CD1c-positive myeloid dendritic cell (primary cell): ENCODE results near the gene FXYD5.
"Not testable (repeated sequence)": the region's sequence is repeated elsewhere in the genome, so short reads cannot be mapped to it uniquely, and the experiment has no call there.

Experiments used
- DNase-seq: peaks from one replicate; pipeline ENCODE4 v3.0.0-alpha.2; 2016; ENCODE audit errors: extremely low spot score

FXYD5 gene

GRCh38 chr19:35177377-35178274, 23.1 kb downstream of the FXYD5 start:
- DNase-seq, result no peak

GRCh38 chr19:35178701-35179100, 24.2 kb downstream of the FXYD5 start:
- peak; percentile 4 for DNase-seq

DNA sequence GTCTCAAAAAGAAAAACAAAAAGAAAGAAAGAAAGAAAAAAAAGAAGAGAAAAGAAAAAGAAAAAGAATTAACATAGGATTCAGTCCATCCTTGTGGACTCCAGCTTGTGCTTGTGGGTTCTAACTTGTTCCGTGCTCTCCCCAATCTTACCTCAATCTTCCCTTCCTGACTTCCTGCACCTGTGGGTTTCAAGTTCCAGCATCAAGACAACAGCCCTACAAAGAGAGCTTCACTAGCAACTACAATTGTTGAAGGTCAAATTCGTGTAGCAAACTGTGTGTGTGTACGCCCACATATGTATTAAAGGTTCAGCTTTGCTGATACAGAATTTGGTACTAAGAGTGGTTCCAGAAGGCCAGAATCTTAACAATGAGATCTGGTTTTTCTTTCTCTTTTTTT, 25.3 kb downstream of the FXYD5 start:
- no peak for DNase-seq

- DNase-seq, result no peak
Observed at GRCh38 chr19:35181387-35181786, 26.9 kb downstream of the FXYD5 start.

- no peak for DNase-seq
Observed at GRCh38 chr19:35184267-35184666, 29.7 kb downstream of the FXYD5 start.

- no peak for DNase-seq
Observed at GRCh38 chr19:35184884-35185283, 30.3 kb downstream of the FXYD5 start.

DNA sequence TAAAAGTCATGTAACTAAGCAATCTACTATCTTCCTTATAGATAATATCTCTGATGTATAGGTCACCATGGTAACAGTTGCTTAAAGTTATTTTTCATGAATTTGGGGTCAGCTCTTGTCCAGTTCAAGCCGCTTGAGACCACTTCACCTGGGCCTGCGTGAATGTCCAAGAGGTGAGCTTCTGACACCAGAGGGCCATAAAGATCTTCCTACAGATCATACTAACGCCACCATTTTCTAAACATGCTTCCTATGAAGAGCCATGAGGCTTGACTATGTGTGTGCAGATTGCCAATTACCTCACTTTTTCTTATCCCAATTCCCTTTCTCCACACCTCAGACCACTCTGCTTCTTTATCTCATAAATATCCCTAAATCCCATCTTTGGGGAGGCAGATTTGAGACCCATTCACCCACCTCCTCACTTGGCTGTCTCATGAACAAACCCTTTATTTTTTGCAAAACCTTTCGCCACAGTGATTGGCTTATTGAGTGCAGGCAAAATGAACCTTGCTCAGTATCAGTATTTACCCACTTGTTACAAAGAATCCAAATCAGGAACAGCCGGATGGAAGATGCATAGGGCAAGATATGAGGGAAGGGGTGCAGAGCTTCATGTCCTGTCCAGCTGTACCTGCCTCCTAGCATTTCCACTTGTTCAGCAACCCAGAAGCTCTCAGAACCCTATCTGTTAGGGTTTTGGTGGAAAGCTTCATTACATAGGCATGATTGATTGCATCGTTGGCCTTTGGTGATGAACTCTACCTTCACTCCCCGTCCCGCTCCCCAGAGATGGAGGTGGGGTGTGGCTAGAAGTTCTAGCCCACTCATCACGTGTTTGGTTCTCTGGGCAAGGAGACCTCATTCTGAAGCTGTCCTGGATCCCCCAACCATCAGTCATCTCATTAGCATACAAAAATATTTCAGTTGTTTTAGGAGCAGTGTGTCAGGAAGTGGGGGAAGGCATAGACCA, 39.8 kb downstream of the FXYD5 start:
- DNase-seq, result no peak

DNA sequence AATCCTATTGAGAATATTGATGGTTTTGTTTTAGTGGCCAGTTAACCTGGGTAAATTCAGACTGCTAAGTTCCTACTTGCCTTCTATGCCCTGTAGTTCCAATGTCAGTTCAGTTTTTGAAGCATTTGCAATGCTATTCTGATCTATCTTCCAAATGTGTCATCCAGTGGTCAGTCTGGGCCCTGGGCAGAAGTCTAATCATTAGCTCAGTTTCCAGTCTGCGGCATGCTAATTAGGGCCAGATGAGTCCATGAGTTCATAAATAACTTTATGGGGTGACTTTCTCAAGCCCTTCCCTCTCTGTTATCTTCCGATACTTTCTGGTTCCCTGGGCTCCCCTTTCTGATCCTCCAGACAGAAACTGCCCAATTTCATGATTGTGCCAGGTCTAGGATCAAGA, 41.3 kb downstream of the FXYD5 start:
- DNase-seq, result no peak

- DNase-seq, result not testable (repeated sequence)
Observed at GRCh38 chr19:35196861-35197260, 42.3 kb downstream of the FXYD5 start.

- DNase-seq, result no peak
Observed at GRCh38 chr19:35199481-35199880, 44.9 kb downstream of the FXYD5 start.

- no peak for DNase-seq
Observed at GRCh38 chr19:35202722-35203688, 48.5 kb downstream of the FXYD5 start.

- peak; percentile 90 for DNase-seq
Observed at GRCh38 chr19:35204799-35205732, 50.5 kb downstream of the FXYD5 start.

DNA sequence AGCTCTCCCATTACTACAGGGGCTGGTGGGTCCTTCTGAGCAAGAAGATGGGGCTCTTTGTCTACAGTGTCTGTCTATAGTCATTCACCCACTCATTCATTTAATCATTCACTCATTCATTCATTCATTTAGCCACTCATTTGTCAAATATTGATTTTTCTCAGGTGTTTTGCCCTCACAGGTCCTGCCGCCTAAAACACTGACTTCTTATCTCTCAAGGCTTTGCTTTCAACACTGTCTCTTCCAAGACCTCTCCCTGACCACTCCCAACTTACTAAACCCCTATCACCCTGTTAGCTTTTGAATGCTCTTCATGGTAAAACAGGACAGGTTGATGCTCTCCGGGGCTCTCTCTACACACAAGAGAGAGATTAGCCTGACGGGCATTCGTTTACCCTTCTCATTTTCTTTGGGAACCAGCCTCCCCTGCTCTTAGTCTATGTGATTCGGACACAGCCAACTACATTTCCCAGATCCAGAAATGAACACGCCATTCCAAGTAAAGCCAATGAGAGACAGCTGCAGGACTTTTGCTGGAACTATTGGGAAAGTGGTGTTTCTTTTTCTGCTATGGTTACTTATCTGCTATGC, 51.3 kb downstream of the FXYD5 start:
- no peak for DNase-seq

DNA sequence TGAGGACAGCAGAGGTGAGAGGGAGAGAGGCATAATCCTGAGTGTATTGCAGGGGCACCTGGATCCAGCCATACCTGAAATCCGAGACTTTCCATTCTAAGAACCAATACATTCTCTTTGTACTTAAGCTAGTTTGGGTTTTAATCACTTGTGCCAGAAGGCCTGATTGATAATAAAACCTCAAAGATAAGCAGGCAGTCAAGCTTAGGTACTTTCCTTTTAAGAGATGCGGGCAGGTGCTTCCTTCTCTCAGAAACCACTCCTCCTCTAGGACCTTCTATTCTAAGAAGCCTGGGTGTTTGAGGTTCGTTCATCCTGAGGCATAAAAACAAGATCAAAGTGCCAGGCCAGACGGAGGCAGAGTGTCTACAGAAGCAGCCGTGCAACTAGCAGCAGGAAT, 51.8 kb downstream of the FXYD5 start:
- DNase-seq, result peak; percentile 22

- no peak for DNase-seq
Observed at GRCh38 chr19:35206855-35207254, 52.3 kb downstream of the FXYD5 start.

DNA sequence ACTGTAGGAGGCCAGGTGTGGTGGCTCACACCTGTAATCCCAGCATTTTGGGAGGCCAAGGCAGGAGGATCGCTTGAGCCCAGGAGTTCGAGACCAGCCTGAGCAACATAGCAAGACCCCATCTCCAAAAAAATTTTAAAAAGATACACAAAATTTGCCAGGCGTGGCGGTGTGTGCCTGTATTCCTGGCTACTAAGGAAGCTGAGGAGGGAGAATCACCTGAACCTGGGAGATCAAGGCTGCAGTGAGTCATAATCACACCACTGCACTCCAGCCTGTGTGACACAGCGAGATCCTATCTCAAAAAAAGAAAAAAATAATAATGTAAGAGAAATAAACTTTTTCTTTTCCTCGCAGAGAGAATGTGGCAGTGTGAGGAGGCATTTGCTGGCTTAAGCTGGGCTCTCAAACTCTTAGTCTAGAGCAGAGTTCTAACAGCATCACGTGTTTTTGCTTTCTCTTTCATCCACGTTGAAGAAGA, 52.9 kb downstream of the FXYD5 start:
- no peak for DNase-seq

GRCh38 chr19:35208121-35208520, 53.6 kb downstream of the FXYD5 start:
- no peak for DNase-seq

DNA sequence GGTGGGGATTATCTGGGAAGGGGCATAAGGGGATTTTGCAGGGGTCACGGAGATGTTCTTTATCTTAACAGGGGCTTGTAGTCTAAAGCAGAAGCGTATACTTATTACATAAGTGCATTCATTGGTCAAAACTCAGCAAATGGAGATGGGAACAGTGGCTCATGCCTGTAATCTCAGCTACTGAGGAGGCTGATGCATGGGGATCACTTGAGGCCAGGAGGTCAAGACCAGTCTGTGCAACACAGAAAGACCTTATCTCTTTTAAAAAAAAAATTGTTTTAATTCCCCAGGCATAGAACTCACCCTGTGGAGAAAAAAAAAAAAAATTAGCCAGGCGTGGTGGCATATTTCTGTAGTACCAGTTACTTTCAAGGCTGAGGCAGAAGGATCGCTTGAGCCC, 55.1 kb downstream of the FXYD5 start:
- no peak for DNase-seq

GRCh38 chr19:35211545-35212230, 57.2 kb downstream of the FXYD5 start:
- peak; percentile 59 for DNase-seq
